ENCODE measurements around the gene DPP6.

DPP6 gene

DNA sequence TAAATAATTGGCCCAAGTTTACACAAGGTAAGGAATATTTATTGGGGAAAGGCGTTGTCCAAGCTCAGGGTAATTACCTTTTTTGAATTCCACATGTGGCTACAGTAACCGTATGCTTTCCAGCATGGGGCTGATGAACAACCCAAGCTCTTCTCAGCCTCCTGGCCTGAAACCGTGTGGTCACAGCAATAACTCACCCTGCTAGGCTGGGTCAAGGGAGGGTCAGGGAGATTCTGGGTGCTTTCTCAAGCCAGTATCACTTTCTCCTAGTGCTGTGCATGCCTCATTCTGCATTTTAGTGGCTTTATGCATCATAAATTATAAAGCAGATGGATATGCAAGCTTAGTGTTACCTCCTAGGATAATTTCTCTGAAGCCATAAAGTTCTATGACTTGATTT lies 676.9 kb downstream of the DPP6 start:
- no peak for TF ChIP-seq CTCF (IDR thresholded peaks at IDR 0.05; ENCODE audit: control extremely low read depth, extremely low read depth, low read depth, missing control alignments)
- ChIA-PET CTCF (interaction anchor here (1.3 kb wide), 1 partner anchor 15 kb away, joined by 4 read pairs; no protein-coding TSS in a partner anchor), POLR2A (no interaction called here)
- no peak for DNase-seq (ENCODE audit: extremely low spot score)

- POLR2A ChIA-PET: no interaction called here
- DNase-seq (ENCODE audit: extremely low spot score): no peak
- no peak for TF ChIP-seq CTCF (IDR thresholded peaks at IDR 0.05; ENCODE audit: control extremely low read depth, extremely low read depth, low read depth, missing control alignments)
- CTCF ChIA-PET: interaction anchor here (0.8 kb wide), 1 partner anchor 71 kb away, joined by 3 read pairs; no protein-coding TSS in a partner anchor
These were observed 683.6 kb downstream of the DPP6 start for GRCh38 chr7:154735766-154736165.

DNA sequence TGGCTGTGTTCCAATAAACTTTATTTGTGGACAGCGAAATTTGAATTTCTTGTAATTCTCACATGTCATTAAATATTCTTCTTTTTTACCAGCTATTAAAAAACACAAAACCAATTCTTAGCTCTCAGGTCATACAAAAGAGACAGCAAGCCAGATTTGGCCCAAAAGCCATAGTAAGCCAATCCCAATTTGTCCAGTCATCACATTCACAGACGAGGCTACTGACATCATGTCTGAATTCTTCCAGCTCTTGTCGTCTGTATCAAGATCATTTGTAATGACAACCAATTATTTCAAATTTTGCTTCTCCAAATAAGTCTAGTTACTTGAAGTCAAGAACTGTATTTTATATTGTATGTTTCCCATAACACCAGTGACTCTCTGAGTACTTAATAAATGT lies 684.2 kb downstream of the DPP6 start:
- ChIA-PET CTCF (interaction anchor here (0.8 kb wide), 1 partner anchor 70 kb away, joined by 3 read pairs; no protein-coding TSS in a partner anchor), POLR2A (no interaction called here)
- no peak for DNase-seq (ENCODE audit: extremely low spot score)
- no peak for TF ChIP-seq CTCF (IDR thresholded peaks at IDR 0.05; ENCODE audit: control extremely low read depth, extremely low read depth, low read depth, missing control alignments)

DNA sequence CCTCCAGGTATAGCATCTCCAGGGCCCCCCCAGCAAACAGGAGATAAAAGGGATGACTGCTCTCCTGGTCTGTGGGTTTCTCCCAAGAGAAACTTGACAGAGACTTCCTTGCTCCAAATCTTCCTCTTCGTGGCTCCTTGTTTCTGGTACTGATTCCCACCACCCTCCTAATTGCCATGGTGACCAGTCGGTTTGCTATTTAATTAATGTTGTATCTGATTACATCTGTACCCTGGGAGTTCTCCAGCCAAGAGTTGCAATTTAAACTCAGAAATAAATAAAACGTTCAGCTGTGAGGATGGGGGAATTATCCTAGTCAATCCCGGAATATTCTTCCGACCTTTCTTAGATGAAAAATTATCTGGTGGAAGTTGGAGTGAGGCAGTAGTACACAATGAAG lies 686.0 kb downstream of the DPP6 start:
- DNase-seq (ENCODE audit: extremely low spot score): no peak
- CTCF ChIA-PET: no interaction called here
- POLR2A ChIA-PET: no interaction called here
- no peak for TF ChIP-seq CTCF (IDR thresholded peaks at IDR 0.05; ENCODE audit: control extremely low read depth, extremely low read depth, low read depth, missing control alignments)

DNA sequence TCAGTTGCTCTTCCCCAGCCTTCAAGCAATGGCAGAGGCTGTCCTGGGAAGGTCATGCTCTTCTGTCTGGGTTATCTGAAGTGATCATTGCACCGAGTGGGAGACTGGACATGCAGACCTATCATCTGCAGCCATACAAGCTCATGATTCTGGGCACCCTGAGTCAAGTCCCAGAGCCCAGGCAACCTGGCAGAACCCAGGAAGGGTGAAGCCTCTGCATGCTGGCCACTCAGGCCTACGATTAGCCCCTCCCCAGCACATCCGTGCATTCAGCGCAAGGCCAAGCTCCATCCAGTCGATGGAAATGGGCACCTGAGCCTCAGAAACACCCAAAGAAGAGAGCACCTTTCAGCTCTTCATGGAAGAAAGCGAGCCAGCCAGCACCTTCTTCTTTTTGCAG lies 688.9 kb downstream of the DPP6 start:
- no peak for TF ChIP-seq CTCF (IDR thresholded peaks at IDR 0.05; ENCODE audit: control extremely low read depth, extremely low read depth, low read depth, missing control alignments)
- CTCF ChIA-PET: interaction anchor here (0.8 kb wide), 1 partner anchor 30 kb away, joined by 3 read pairs; no protein-coding TSS in a partner anchor
- POLR2A ChIA-PET: no interaction called here
- no peak for DNase-seq (ENCODE audit: extremely low spot score)

GRCh38 chr7:154743206-154743605 lies 691.0 kb downstream of the DPP6 start:
- POLR2A ChIA-PET: no interaction called here
- no peak for DNase-seq (ENCODE audit: extremely low spot score)
- CTCF ChIA-PET: interaction anchor here (1.5 kb wide), 1 partner anchor 11 kb away, joined by 5 read pairs; no protein-coding TSS in a partner anchor
- no peak for TF ChIP-seq CTCF (IDR thresholded peaks at IDR 0.05; ENCODE audit: control extremely low read depth, extremely low read depth, low read depth, missing control alignments)

All from GM10248 (cell line).